Effector memory CD4-positive, alpha-beta T cell (primary cell): ENCODE data around the gene SLAMF1.
"Not testable (repeated sequence)": the region's sequence is repeated elsewhere in the genome, so short reads cannot be mapped to it uniquely, and the experiment has no call there.

Source experiments
- DNase-seq, 3 donors: peaks; one replicate each; pipeline ENCODE4 v3.0.0-alpha.2; 2020
- H3K27ac ChIP-seq: 2 replicates; pipeline ENCODE4 v1.7.0; 2013; ENCODE audit warnings: mild to moderate bottlenecking, low read length, moderate library complexity; ENCODE audit not compliant: insufficient read depth, poor library complexity, severe bottlenecking
- H3K27me3 ChIP-seq: replicated peaks from 2 replicates; pipeline ENCODE4 v1.7.0; 2013; ENCODE audit warnings: mild to moderate bottlenecking, low read length; ENCODE audit not compliant: insufficient read depth, control insufficient read depth, poor library complexity, severe bottlenecking
- H3K36me3 ChIP-seq: 2 replicates; pipeline ENCODE4 v1.7.0; 2013; ENCODE audit warnings: mild to moderate bottlenecking, low read length, moderate library complexity; ENCODE audit not compliant: control insufficient read depth, insufficient read depth
- H3K4me1 ChIP-seq: 2 replicates; pipeline ENCODE4 v1.7.0; 2013; ENCODE audit warnings: low read length, mild to moderate bottlenecking; ENCODE audit not compliant: control insufficient read depth, insufficient read depth, poor library complexity, severe bottlenecking
- H3K4me3 ChIP-seq: 2 replicates; pipeline ENCODE4 v1.7.0; 2013; ENCODE audit warnings: low read length, low read depth, mild to moderate bottlenecking; ENCODE audit not compliant: insufficient read depth, poor library complexity, severe bottlenecking
- H3K9me3 ChIP-seq: 2 replicates; pipeline ENCODE4 v1.7.0; 2013; ENCODE audit warnings: mild to moderate bottlenecking, low read length, moderate library complexity; ENCODE audit not compliant: control insufficient read depth
- total RNA-seq, 3 donors: gene quantifications; one replicate each; lab custom pipeline; 2026; lab: John Stamatoyannopoulos, UW

Gene SLAMF1, protein sequence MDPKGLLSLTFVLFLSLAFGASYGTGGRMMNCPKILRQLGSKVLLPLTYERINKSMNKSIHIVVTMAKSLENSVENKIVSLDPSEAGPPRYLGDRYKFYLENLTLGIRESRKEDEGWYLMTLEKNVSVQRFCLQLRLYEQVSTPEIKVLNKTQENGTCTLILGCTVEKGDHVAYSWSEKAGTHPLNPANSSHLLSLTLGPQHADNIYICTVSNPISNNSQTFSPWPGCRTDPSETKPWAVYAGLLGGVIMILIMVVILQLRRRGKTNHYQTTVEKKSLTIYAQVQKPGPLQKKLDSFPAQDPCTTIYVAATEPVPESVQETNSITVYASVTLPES
- total RNA-seq = 66.6 to 95.4 (median 83.4) reads per million in 3 donors

DNA sequence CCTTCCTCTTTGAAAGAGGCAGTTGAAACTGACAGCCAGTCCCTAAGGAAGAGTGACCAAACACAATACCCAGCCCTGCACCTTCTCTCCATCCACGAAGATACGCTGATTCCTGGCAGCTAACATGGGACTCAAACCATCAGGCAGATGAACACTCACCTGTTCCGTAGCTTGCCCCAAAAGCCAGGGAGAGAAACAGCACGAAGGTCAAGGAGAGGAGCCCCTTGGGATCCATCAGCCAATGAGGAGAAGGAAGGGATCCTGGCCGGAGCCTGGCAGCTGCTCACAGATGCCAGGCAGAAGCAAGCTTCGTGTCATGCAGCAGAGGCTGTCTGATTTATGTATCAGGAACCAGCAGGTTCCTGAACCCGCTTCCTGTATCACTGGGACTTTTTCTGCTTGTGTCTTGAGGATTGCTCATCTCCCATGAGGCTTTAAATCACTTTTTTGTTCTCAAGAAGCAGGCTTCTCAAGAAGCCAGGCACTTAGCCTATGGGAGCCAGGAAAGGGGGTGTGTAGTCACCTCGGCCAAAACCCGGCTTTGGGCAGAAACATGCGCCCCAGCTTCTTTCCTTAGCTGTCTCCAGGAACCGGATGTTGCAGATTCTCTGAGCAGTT, at the start of gene SLAMF1:
SLAMF1 (minus strand) TSS at position 334 of the 618 bp plus-strand sequence; CDS start at position 235, 99 bp downstream.
- H3K36me3 ChIP-seq = no peaks in the 10 kb centered on the region
- H3K4me3 ChIP-seq = peak within 1 kb of the TSS; percentile 78
- H3K27ac ChIP-seq = peak within 1 kb of the TSS; percentile 89
- no peaks in the 10 kb centered on the region for H3K9me3 ChIP-seq
- peak; percentile 14 to 29 (median 25) for DNase-seq
- peaks cover 28% of the 10 kb centered on the region for H3K4me1 ChIP-seq
- H3K27me3 ChIP-seq = no peaks in the 10 kb centered on the region

DNA sequence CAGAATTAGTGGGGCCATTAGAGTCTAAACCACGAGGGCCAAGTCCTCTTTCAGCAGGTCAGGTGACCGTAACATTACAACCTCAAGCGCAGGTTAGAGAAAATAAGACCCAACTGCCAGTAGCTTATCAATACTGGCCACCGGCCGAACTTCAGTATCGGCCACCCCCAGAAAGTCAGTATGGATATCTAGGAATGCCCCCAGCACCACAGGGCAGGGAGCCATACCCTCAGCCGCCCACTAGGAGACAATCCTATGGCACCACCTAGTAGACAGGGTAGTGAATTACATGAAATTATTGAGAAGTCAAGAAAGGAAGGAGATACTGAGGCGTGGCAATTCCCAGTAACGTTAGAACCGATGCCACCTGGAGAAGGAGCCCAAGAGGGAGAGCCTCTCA, 45.5 kb upstream of the SLAMF1 start:
- H3K36me3 ChIP-seq, H3K9me3 ChIP-seq, H3K4me3 ChIP-seq, H3K27ac ChIP-seq, H3K27me3 ChIP-seq, DNase-seq: not testable (repeated sequence)
- peaks cover 14% of the 10 kb centered on the region for H3K4me1 ChIP-seq

DNA sequence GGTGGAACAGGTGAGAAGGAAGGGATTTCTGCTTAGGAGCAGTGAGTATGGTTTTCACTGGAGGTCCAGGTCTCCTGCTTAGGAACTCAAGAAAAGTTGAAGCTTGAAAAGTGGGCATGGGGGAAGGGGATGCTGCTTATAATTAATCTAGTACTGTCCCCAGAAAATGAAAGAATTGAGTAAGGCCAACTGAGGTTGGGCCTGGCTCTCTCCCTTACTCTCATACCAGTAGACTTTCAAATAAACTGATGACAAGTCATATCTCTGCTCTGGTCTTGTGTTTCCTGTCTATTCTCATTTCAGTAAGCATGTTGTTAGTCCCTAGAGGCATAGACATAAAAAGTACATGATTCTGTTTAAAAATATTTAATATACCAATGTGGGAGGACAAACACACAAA, 38.4 kb upstream of the SLAMF1 start:
- H3K27ac ChIP-seq = peak overlapping the region; percentile 67
- no peaks in the 10 kb centered on the region for H3K27me3 ChIP-seq
- no peak for DNase-seq
- H3K9me3 ChIP-seq = no peaks in the 10 kb centered on the region
- H3K36me3 ChIP-seq = peaks cover 35% of the 10 kb centered on the region
- peaks cover 54% of the 10 kb centered on the region for H3K4me1 ChIP-seq
- H3K4me3 ChIP-seq = no peak overlapping the region

DNA sequence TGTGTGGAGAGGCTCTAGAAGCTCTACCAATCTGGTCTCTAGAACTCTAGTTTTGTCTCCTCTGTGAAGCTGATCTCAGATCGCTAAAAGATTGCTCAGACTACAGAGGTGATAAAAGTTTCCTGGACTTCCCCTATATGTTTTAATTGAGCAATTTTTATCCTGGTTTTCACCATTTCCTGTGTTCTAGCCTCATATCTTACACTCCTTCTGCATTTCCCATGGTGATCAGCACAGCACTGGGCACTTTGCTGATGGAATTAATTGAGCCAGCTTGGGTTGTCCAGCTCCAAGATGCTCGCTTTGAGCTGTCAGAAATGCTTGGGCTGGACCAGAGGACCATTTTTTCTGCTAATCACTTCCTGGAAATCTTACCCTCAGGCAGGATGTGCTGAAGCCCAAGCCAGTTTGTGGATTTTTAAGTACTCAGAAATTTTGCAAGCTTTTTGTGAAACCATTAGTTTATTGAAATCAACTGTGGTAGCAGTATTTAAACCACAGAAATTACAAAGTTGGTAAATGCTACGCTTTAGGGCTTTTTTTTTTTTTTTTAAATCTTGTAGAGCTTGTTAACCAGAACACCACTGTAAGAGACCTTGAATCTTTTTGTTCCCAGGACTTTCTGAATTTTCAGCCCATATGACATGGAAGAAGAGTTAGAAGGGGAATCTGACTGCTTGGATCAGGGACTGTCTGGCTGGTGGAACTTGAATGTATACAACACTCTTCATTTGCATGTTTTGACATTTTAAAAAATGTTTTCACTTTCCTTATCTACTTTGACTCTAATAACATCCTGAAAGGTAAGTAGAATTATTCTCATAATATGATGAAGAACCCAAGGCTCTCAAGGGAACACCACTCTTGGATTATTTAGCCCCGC, 36.4 kb upstream of the SLAMF1 start:
- H3K4me3 ChIP-seq = peak overlapping the region; percentile 9
- no peaks in the 10 kb centered on the region for H3K9me3 ChIP-seq
- H3K4me1 ChIP-seq = peaks cover 45% of the 10 kb centered on the region
- H3K27me3 ChIP-seq = no peaks in the 10 kb centered on the region
- peaks cover 53% of the 10 kb centered on the region for H3K36me3 ChIP-seq
- DNase-seq = no peak
- H3K27ac ChIP-seq = peak overlapping the region; percentile 67

DNA sequence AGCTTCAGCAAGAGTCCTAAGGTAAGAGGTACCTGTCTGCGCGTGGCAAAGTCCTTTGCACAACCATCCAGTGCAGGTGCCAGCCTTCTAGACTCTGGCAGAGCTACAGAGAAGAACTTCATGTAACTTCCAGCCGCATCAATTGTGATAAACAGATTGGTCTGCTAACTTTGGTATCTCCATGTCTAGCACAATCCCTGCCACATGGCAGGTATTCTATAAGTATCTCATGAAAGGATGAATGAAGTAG, 35.0 kb upstream of the SLAMF1 start:
- no peaks in the 10 kb centered on the region for H3K9me3 ChIP-seq
- H3K4me3 ChIP-seq = no peak overlapping the region
- peaks cover 45% of the 10 kb centered on the region for H3K4me1 ChIP-seq
- no peaks in the 10 kb centered on the region for H3K27me3 ChIP-seq
- DNase-seq = no peak
- peak overlapping the region; percentile 36 for H3K27ac ChIP-seq
- H3K36me3 ChIP-seq = peaks cover 62% of the 10 kb centered on the region

DNA sequence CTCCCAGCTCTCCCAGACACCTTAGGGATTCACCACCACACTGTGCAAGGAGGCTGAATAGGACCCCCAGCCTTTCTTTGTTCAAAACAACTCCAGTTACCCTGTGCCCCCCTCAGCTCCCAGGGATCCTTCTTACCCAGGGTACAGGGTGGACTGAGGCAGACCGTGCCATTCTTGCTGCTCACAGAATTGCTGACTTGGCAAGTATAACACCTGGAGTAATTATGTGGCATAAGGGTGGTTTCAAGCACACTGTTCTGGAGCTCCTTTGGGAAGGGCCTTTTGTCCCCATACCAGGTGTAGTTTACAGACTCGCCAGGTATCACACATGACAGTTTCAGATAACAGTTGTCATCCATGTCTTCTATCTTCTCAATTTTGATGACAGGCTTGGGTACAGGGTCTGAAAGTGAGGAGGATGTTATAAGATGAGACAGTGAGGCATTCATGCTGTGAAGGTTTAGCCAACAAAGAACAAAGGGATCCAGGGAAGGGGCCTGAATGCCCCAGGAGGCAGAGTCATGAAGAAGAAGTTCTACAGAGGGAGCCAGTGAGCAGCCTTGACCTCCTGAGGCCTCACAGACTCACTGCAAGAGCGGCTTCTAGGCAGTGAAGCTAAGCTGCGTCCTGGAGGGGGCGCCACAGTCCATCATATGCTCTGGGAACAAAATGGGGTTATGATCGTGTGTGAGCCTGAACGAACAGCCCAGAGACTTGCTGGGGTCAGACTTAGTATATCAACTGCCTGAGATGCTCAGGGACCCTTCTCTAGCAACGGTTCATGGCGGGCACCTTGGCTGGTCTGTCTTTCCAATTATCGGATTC, 34.4 kb upstream of the SLAMF1 start:
- H3K27ac ChIP-seq = peak overlapping the region; percentile 36
- H3K27me3 ChIP-seq = no peaks in the 10 kb centered on the region
- H3K4me3 ChIP-seq = no peak overlapping the region
- no peaks in the 10 kb centered on the region for H3K9me3 ChIP-seq
- peak; percentile 73 to 75 (median 75) for DNase-seq
- H3K4me1 ChIP-seq = peaks cover 43% of the 10 kb centered on the region
- H3K36me3 ChIP-seq = peaks cover 62% of the 10 kb centered on the region

DNA sequence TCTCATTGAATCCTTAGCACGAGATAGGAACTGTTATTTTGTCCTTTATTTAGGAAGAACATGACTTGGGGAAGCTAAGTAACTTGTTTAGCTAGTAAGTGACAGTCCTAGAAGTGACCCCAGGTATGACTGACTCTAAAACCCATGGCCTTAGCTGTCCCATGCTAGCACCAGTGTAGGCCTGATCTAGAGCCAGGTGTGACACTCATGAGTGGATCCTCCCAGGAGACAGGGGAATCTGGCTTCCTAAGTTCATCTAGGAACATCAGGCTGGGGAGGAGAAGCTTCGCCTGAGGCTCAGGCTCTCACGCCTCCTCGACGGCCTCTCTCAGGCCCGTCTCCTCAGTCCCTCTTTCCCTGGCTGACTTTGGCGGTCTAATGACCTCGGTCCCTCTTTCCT, 33.6 kb upstream of the SLAMF1 start:
- H3K4me3 ChIP-seq = no peak overlapping the region
- H3K27ac ChIP-seq = no peak overlapping the region
- peaks cover 62% of the 10 kb centered on the region for H3K36me3 ChIP-seq
- no peaks in the 10 kb centered on the region for H3K27me3 ChIP-seq
- H3K4me1 ChIP-seq = peaks cover 36% of the 10 kb centered on the region
- no peaks in the 10 kb centered on the region for H3K9me3 ChIP-seq
- no peak for DNase-seq

DNA sequence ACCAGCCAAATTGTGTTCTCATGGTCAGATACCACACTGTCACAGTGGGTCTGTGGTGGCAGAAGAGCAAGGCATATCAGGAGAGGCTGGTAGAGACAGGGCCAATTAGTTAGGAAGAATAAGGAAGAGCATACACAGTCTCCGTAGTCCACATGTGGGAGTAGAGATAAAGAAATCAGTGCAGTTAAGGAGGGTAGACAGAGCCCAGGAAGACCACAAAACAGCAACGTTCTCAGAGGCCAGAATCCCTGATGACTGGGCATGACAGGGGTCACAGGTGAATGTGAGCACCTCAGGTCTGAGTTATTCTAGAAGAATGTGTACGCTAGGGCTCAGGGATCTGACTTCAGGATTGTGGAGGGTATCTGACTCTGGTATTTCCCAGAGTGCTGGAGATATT, 33.0 kb upstream of the SLAMF1 start:
- peaks cover 36% of the 10 kb centered on the region for H3K4me1 ChIP-seq
- no peak for DNase-seq
- H3K9me3 ChIP-seq = no peaks in the 10 kb centered on the region
- no peaks in the 10 kb centered on the region for H3K27me3 ChIP-seq
- no peak overlapping the region for H3K4me3 ChIP-seq
- no peak overlapping the region for H3K27ac ChIP-seq
- H3K36me3 ChIP-seq = peaks cover 60% of the 10 kb centered on the region

DNA sequence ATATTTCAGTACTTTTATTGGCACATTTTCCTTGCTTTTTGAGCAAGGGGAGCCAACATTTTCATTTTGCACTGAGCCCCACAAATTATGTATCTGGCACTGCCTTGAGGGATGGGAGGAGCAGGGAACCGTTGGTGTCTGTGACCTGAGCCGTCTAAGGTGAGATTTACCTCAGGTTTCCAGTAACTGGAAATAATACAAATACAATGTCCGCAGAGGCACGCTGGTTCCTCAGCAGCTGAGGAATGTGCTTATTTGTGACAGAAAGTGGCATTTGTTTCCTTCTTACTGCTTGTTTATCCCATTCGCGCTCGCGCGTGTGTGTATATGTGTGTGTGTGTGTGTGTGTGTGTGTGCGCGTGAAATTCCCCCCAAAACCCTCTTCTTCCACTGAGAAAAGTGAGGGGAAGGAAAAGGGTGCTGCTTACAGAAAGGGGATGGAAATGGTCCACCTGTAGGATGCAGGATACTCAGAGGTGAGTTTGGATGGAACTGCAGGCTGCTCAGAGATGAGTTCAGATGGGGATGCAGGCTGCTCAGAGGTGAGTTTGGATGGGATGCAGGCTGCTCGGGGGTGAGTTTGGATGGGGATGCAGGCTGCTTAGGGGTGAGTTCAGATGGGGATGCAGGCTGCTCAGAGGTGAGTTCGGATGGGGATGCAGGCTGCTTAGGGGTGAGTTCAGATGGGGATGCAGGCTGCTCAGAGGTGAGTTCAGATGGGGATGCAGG, 30.2 kb upstream of the SLAMF1 start:
- no peak overlapping the region for H3K27ac ChIP-seq
- H3K9me3 ChIP-seq = no peaks in the 10 kb centered on the region
- peaks cover 46% of the 10 kb centered on the region for H3K36me3 ChIP-seq
- DNase-seq = no peak
- H3K27me3 ChIP-seq = no peaks in the 10 kb centered on the region
- no peak overlapping the region for H3K4me3 ChIP-seq
- peaks cover 36% of the 10 kb centered on the region for H3K4me1 ChIP-seq
